HG03103 (cell line): ENCODE measurements around the gene KLHL1.
A peak's percentile ranks its signal among the peaks of the same experiment; 100 is the strongest.

Experiments used
- ATAC-seq: cut with Tn5 transposase; IDR thresholded peaks from one replicate; pipeline ENCODE4 v1.9.1; 2021; ENCODE audit warnings: low read depth; ENCODE audit not compliant: unreplicated experiment

Gene KLHL1

GRCh38 chr13:70016116-70016515 is 92.1 kb downstream of the KLHL1 start:
- no peak for ATAC-seq

- no peak for ATAC-seq
Measured at GRCh38 chr13:70014337-70014736, 93.9 kb downstream of the KLHL1 start.

- no peak for ATAC-seq
Measured at GRCh38 chr13:69999875-70000274, 108.4 kb downstream of the KLHL1 start.

GRCh38 chr13:69997061-69997460 is 111.2 kb downstream of the KLHL1 start:
- no peak for ATAC-seq

GRCh38 chr13:69980799-69981198 is 127.5 kb downstream of the KLHL1 start:
- no peak for ATAC-seq

GRCh38 chr13:69975496-69975895 is 132.8 kb downstream of the KLHL1 start:
- ATAC-seq, result no peak

- ATAC-seq, result no peak
Measured at GRCh38 chr13:69970520-69970919, 137.7 kb downstream of the KLHL1 start.

GRCh38 chr13:69959046-69959445 is 149.2 kb downstream of the KLHL1 start:
- ATAC-seq, result no peak

- no peak for ATAC-seq
Measured at GRCh38 chr13:69956839-69957238, 151.4 kb downstream of the KLHL1 start.

GRCh38 chr13:69956349-69956748 is 151.9 kb downstream of the KLHL1 start:
- ATAC-seq, result no peak

- ATAC-seq, result no peak
Measured at GRCh38 chr13:69955271-69955670, 153.0 kb downstream of the KLHL1 start.

- no peak for ATAC-seq
Measured at GRCh38 chr13:69951412-69951811, 156.8 kb downstream of the KLHL1 start.

- ATAC-seq, result no peak
Measured at GRCh38 chr13:69950160-69950559, 158.1 kb downstream of the KLHL1 start.

- peak; percentile 100 for ATAC-seq
Measured at GRCh38 chr13:69948016-69948415, 160.2 kb downstream of the KLHL1 start.

- peak; percentile 15 for ATAC-seq
Measured at GRCh38 chr13:69947582-69947981, 160.7 kb downstream of the KLHL1 start.

- no peak for ATAC-seq
Measured at GRCh38 chr13:69946511-69946910, 161.7 kb downstream of the KLHL1 start.

GRCh38 chr13:69935043-69935442 is 173.2 kb downstream of the KLHL1 start:
- peak; percentile 93 for ATAC-seq

- ATAC-seq, result no peak
Measured at GRCh38 chr13:69928262-69928661, 180.0 kb downstream of the KLHL1 start.

GRCh38 chr13:69921156-69921555 is 187.1 kb downstream of the KLHL1 start:
- ATAC-seq, result no peak

- no peak for ATAC-seq
Measured at GRCh38 chr13:69912630-69913029, 195.6 kb downstream of the KLHL1 start.

GRCh38 chr13:69910800-69911199 is 197.5 kb downstream of the KLHL1 start:
- ATAC-seq, result no peak

- ATAC-seq, result no peak
Measured at GRCh38 chr13:69904784-69905183, 203.5 kb downstream of the KLHL1 start.

- no peak for ATAC-seq
Measured at GRCh38 chr13:69903081-69903480, 205.2 kb downstream of the KLHL1 start.
